Body of pancreas (tissue), 4 donors: ENCODE data around the gene CD109. TPM values are rescaled to one million over a fixed set of nuclear protein-coding genes. Genes with fewer than 3 reads are reported as not detected.
A peak's percentile ranks its signal among the peaks of the same experiment; 100 is the strongest.

Experiments used
- ATAC-seq: fragments of 150-250 bp; one replicate; pipeline ENCODE4 v1.9.1; 2016
- DNase-seq, 4 donors: peaks; one replicate each; pipeline ENCODE4 v3.0.0-alpha.2; 2019
- H3K27ac ChIP-seq, 4 donors: fragments of 200-600 bp; sonication (generic); 1 replicate in 3 of 4; 2 replicates in 1 of 4; pipeline versions ENCODE4 v1.5.1 to v1.6.1; 2016 to 2019; ENCODE audit warnings: mild to moderate bottlenecking in 1 of 4, mixed read lengths in 1 of 4, moderate library complexity in 1 of 4
- H3K27me3 ChIP-seq, 2 donors: fragments of 200-600 bp; sonication (generic); one replicate each; pipeline ENCODE4 v1.6.0; 2016; ENCODE audit warnings: mild to moderate bottlenecking in 1 of 2
- H3K36me3 ChIP-seq, 2 donors: fragments of 200-600 bp; sonication (generic); replicated peaks in 1 of 2; 2 replicates each; pipeline ENCODE4 v1.5.1; 2016; ENCODE audit warnings: low read depth in 2 of 2; ENCODE audit not compliant: insufficient read depth in 1 of 2
- H3K4me1 ChIP-seq: fragments of 200-600 bp; sonication (generic); one replicate; pipeline ENCODE4 v1.6.0; 2016
- H3K4me3 ChIP-seq, 2 donors: fragments of 200-600 bp; sonication (generic); 1 replicate in 1 of 2; 2 replicates in 1 of 2; pipeline ENCODE4 v1.5.1; 2016 to 2019
- H3K9me3 ChIP-seq, 3 donors: fragments of 200-600 bp; sonication (generic); 1 replicate in 2 of 3; 2 replicates in 1 of 3; pipeline ENCODE4 v1.5.1; 2016
- CTCF ChIP-seq, 7 experiments: fragments of 450-650 bp in 4 of 7; fragments of 200-600 bp in 3 of 7; sonication (generic) in 3 of 7; IDR thresholded peaks; one replicate each; pipeline ENCODE4 v1.5.1; 2016 to 2019; ENCODE audit warnings: antibody characterized with exemption in 7 of 7
- POLR2A ChIP-seq, 3 donors: fragments of 450-650 bp; IDR thresholded peaks; one replicate each; pipeline ENCODE4 v1.6.1; 2016; ENCODE audit warnings: antibody characterized with exemption in 3 of 3, mild to moderate bottlenecking in 2 of 3
- WGBS, 2 donors: methylation state at CpG; one replicate each; pipeline ENCODE4 v1.1.5; 2017; 5-methylcytosine and 5-hydroxymethylcytosine counted together
- intact Hi-C: fragments of 100-400 bp; cut with DNase I; formaldehyde crosslinking; loops from one replicate; pipeline ENCODE4 v1.15.1; 2023
- total RNA-seq, 2 donors: library from RNA; depleted of rRNA; stranded (reverse); fragments of >200 nt; gene quantifications; one replicate each; pipeline ENCODE4 v1.1.0, GENCODE V29; 2016

CD109 gene
- total RNA-seq, 2 donors from 2014 or later: 2.6 to 30.7 TPM

- H3K4me3 ChIP-seq: peak within 1 kb of the TSS; percentile 93 to 94
- DNase-seq: peak; percentile 93 to 97 (median 95)
- no peaks in the 10 kb centered on the region for H3K36me3 ChIP-seq
- WGBS, 2 donors: 0% methylated on average over 4 to 86 of the region's 90 CpGs
- peak; percentile 96 for ATAC-seq
- intact Hi-C loops: no loop called here
- H3K27ac ChIP-seq: peak within 1 kb of the TSS; percentile 71 to 98 (median 92)
- H3K9me3 ChIP-seq: no peaks in the 10 kb centered on the region
- TF ChIP-seq POLR2A (IDR thresholded peaks at IDR 0.05): peak; percentile 67 to 88 (median 85)
- TF ChIP-seq CTCF (IDR thresholded peaks at IDR 0.05): peak in 1 of 7 experiments; percentile 3
- H3K4me1 ChIP-seq: peaks cover 9% of the 10 kb centered on the region
- no peaks in the 10 kb centered on the region for H3K27me3 ChIP-seq
These were observed 42.2 kb upstream of the CD109 start, which contains the start of gene SLC17A5 for GRCh38 chr6:73653571-73654424. TSS of gene SLC17A5 (minus strand) at chr6:73653992. CDS start at chr6:73653886, 106 bp downstream.

- ATAC-seq (no peak), DNase-seq (no peak)
- intact Hi-C loops: no loop called here
- H3K4me3 ChIP-seq: no peak overlapping the region
- peaks cover 9% of the 10 kb centered on the region for H3K4me1 ChIP-seq
- TF ChIP-seq POLR2A (IDR thresholded peaks at IDR 0.05) (no peak), CTCF (IDR thresholded peaks at IDR 0.05) (no peak)
- 73 to 80% methylated on average over 2 of the region's 2 CpGs for WGBS, 2 donors
- H3K27me3 ChIP-seq: no peaks in the 10 kb centered on the region
- H3K9me3 ChIP-seq: no peaks in the 10 kb centered on the region
- H3K36me3 ChIP-seq: no peaks in the 10 kb centered on the region
- H3K27ac ChIP-seq: peak overlapping the region in 2 of 4 donors; percentile 90 to 98
These were observed 40.6 kb upstream of the CD109 start for GRCh38 chr6:73655341-73655917.

DNA sequence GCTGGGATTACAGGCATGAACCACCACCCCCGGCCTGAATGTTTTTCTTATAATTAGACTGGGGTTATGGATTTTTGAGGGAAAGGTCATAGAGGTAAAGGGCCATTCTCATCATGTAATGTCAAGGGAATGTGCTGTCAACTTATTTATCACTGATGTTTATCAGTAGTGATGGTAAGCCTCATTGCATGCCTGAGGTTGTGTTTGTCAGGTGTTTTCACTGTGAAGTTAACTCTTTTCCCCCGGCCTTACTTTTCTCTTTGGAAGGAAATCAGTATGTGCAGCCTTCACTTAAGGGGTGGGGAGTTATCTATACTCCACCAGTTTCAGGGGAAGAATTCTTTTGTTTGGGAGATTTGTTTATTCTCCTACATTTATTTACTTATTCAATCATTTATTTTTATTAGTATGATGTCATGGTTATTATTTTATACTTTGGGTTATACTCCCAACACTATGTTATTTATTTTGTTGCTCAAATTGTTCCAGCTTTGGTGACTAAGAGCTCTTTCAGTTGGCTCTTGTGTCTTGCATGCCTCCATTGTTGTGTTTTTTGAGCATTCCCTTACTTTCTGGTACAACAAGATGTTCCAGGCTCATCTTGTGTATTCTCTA, 39.4 kb upstream of the CD109 start:
- 88 to 93% methylated on average over 2 of the region's 2 CpGs for WGBS, 2 donors
- H3K27ac ChIP-seq: no peak overlapping the region
- no peak for ATAC-seq
- intact Hi-C loops: no loop called here
- TF ChIP-seq CTCF (IDR thresholded peaks at IDR 0.05): no peak
- TF ChIP-seq POLR2A (IDR thresholded peaks at IDR 0.05): no peak
- H3K36me3 ChIP-seq: no peaks in the 10 kb centered on the region
- H3K4me3 ChIP-seq: no peak overlapping the region
- H3K9me3 ChIP-seq: no peaks in the 10 kb centered on the region
- H3K4me1 ChIP-seq: peaks cover 9% of the 10 kb centered on the region
- DNase-seq: no peak
- no peaks in the 10 kb centered on the region for H3K27me3 ChIP-seq

DNA sequence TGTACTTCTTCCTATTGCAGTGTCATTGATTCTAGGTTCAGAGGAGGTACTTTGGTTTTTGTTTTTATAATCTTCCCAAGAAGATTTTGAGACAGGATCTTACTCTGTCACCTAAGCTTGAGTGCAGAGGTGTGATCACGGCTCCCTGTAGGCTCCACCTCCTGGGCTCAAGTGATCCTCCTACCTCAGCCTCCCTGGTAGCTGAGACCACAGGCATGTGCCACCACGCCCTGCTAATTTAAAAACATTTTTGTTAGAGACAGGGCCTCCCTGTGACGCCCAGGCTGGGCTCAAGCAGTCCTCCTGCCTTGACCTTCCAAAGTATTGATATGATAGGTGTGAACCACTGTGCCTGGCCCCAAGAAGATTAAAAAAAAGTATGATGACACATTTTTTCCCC, 38.8 kb upstream of the CD109 start:
- intact Hi-C loops: no loop called here
- WGBS, 2 donors: 88 to 91% methylated on average over 2 to 3 of the region's 3 CpGs
- DNase-seq (no peak), ATAC-seq (no peak)
- Histone ChIP-seq H3K36me3 (no peaks in the 10 kb centered on the region), H3K27ac (no peak overlapping the region), H3K9me3 (no peaks in the 10 kb centered on the region), H3K4me3 (no peak overlapping the region), H3K27me3 (no peaks in the 10 kb centered on the region), H3K4me1 (peaks cover 5% of the 10 kb centered on the region)
- no peak for TF ChIP-seq CTCF (IDR thresholded peaks at IDR 0.05)
